Calu3 (cell line): ENCODE data around the gene FAF1. TPM values are rescaled to one million over a fixed set of nuclear protein-coding genes. Genes with fewer than 3 reads are reported as not detected.

Experiments used
- BruUV-seq: library from RNA; stranded (reverse); fragments of 400-500 nt; replicated peaks from 2 replicates; lab custom pipeline; 2021; lab: Mats Ljungman, UMichigan
- CTCF ChIA-PET: fragments of 300-600 bp; sonication (Branson Sonifier 250); formaldehyde crosslinking; loops from one replicate; lab custom pipeline; 2022; ENCODE audit warnings: antibody characterized with exemption; lab: Charles Lee
- DNase-seq: peaks from one replicate; pipeline ENCODE4 v3.0.0; 2022
- H3K27ac Mint-ChIP-seq: one replicate; pipeline ENCODE4 v1.8.0; 2022; ENCODE audit warnings: mixed read lengths; ENCODE audit not compliant: unreplicated experiment
- H3K27me3 Mint-ChIP-seq: one replicate; pipeline ENCODE4 v1.8.0; 2022; ENCODE audit warnings: mixed read lengths; ENCODE audit not compliant: unreplicated experiment
- H3K36me3 Mint-ChIP-seq: one replicate; pipeline ENCODE4 v1.8.0; 2022; ENCODE audit warnings: mild to moderate bottlenecking, moderate library complexity, mixed read lengths; ENCODE audit not compliant: insufficient read depth, unreplicated experiment
- H3K4me1 Mint-ChIP-seq: one replicate; pipeline ENCODE4 v1.8.0; 2022; ENCODE audit warnings: mild to moderate bottlenecking, low read depth, mixed read lengths; ENCODE audit not compliant: unreplicated experiment
- H3K4me3 Mint-ChIP-seq: one replicate; pipeline ENCODE4 v1.8.0; 2022; ENCODE audit warnings: mild to moderate bottlenecking, low read depth, moderate library complexity, mixed read lengths; ENCODE audit not compliant: unreplicated experiment
- H3K9me3 Mint-ChIP-seq: one replicate; pipeline ENCODE4 v1.8.0; 2022; ENCODE audit warnings: low read depth, mixed read lengths; ENCODE audit not compliant: unreplicated experiment
- CTCF ChIP-seq: fragments of 200-600 bp; IDR thresholded peaks from one replicate; pipeline ENCODE4 v1.8.0; 2022; ENCODE audit warnings: antibody characterized with exemption; ENCODE audit not compliant: unreplicated experiment
- intact Hi-C: fragments of 100-400 bp; cut with micrococcal nuclease; formaldehyde crosslinking; loops from one replicate; pipeline ENCODE4 v1.10.0; 2022; ENCODE audit not compliant: unreplicated experiment
- total RNA-seq: library from RNA; stranded (reverse); gene quantifications from 2 replicates; pipeline ENCODE4 v1.2.3, GENCODE V29; 2022

The FAF1 gene
- total RNA-seq, 1 experiment from 2014 or later, result 104 TPM

- Mint-ChIP-seq H3K27me3 (no peaks in the 10 kb centered on the region), H3K27ac (no peak overlapping the region), H3K36me3 (no peaks in the 10 kb centered on the region), H3K9me3 (no peaks in the 10 kb centered on the region), H3K4me3 (no peak overlapping the region), H3K4me1 (no peaks in the 10 kb centered on the region)
- CTCF ChIA-PET, result no interaction called here
- DNase-seq, result no peak
- BruUV-seq, result no TSS peak
- intact Hi-C loops, result loop anchor here (5.0 kb wide), 1 partner anchor 47 kb away; no protein-coding TSS in a partner anchor
- no peak for TF ChIP-seq CTCF
Observed at GRCh38 chr1:50994997-50995396, 34.9 kb upstream of the FAF1 start.

- no peaks in the 10 kb centered on the region for H3K9me3 Mint-ChIP-seq
- intact Hi-C loops, result no loop called here
- no peaks in the 10 kb centered on the region for H3K36me3 Mint-ChIP-seq
- no peaks in the 10 kb centered on the region for H3K4me1 Mint-ChIP-seq
- no peak for DNase-seq
- BruUV-seq, result no TSS peak
- CTCF ChIA-PET, result no interaction called here
- H3K4me3 Mint-ChIP-seq, result no peak overlapping the region
- no peaks in the 10 kb centered on the region for H3K27me3 Mint-ChIP-seq
- TF ChIP-seq CTCF, result no peak
- no peak overlapping the region for H3K27ac Mint-ChIP-seq
Observed at GRCh38 chr1:50993645-50994044, 33.6 kb upstream of the FAF1 start.

- H3K27me3 Mint-ChIP-seq, result no peaks in the 10 kb centered on the region
- no peak overlapping the region for H3K27ac Mint-ChIP-seq
Observed at GRCh38 chr1:50992532-50993318, 32.7 kb upstream of the FAF1 start.

GRCh38 chr1:50989694-50990093, 29.6 kb upstream of the FAF1 start:
- intact Hi-C loops, result no loop called here
- Mint-ChIP-seq H3K9me3 (no peaks in the 10 kb centered on the region), H3K27me3 (no peaks in the 10 kb centered on the region), H3K4me1 (peaks cover 11% of the 10 kb centered on the region), H3K4me3 (no peak overlapping the region), H3K27ac (no peak overlapping the region), H3K36me3 (no peaks in the 10 kb centered on the region)
- DNase-seq, result no peak
- BruUV-seq, result no TSS peak
- TF ChIP-seq CTCF, result no peak
- CTCF ChIA-PET, result no interaction called here

More at GRCh38 chr1:50992532-50993318, 32.7 kb upstream of the FAF1 start:
- no peak for DNase-seq
- no TSS peak for BruUV-seq
- TF ChIP-seq CTCF, result no peak
- no peaks in the 10 kb centered on the region for H3K36me3 Mint-ChIP-seq
- intact Hi-C loops, result no loop called here
- CTCF ChIA-PET, result no interaction called here
- H3K9me3 Mint-ChIP-seq, result no peaks in the 10 kb centered on the region
- no peaks in the 10 kb centered on the region for H3K4me1 Mint-ChIP-seq
- H3K4me3 Mint-ChIP-seq, result no peak overlapping the region
